ENCODE data around the gene SLCO2B1.

Gene SLCO2B1

GRCh38 chr11:75196426-75196825 is 45.5 kb downstream of the SLCO2B1 start:
- DNase-seq (ENCODE audit: low read depth in 2 of 2): peak in 1 of 2 donors; percentile 38
- no peak overlapping the region for H3K4me3 ChIP-seq (replicated peaks in 1 of 2; ENCODE audit: low read depth in 2 of 2, low read length in 2 of 2)
- TF ChIP-seq CTCF (IDR thresholded peaks at IDR 0.05; ENCODE audit: low read depth, low read length): no peak

DNA sequence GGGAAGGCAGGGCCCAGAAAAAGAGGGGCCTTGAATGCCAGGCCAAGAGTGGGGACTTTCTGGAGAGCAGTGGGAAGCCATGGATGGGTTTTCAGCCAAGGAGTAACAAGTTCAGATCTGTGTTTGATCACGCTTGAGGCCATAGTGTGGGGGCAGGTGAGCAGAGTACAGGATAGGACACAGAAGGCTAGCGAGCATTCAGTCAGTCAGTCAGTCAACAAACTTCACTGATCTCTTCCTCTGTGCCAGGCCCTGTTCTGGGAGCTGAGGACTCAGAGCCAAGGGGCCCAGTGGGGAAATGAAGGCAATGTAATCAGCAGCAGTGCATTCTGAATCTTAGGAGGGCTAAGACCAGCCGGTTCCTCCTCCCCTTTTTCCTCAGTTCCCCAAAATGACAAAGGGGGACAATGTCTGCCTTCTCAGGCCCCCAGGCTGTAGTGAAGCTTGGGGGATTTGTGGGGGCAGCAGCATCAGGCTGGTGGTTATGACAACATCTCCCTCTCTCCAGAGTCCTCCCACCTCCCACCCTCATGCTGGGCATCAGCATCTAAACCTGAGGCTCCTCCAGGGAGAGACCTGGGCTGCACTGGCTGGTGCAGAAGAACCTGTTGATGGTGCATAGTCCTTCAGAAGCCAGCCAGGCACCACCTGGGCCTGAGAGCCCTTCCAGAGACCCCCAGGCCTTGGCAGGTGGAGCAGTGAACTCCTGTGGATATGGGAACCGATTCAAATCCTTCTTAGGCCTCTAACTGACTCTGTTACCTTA is 46.8 kb downstream of the SLCO2B1 start:
- no peak for DNase-seq (ENCODE audit: low read depth in 2 of 2)
- H3K4me3 ChIP-seq (replicated peaks in 1 of 2; ENCODE audit: low read depth in 2 of 2, low read length in 2 of 2): no peak overlapping the region
- no peak for TF ChIP-seq CTCF (IDR thresholded peaks at IDR 0.05; ENCODE audit: low read depth, low read length)

DNA sequence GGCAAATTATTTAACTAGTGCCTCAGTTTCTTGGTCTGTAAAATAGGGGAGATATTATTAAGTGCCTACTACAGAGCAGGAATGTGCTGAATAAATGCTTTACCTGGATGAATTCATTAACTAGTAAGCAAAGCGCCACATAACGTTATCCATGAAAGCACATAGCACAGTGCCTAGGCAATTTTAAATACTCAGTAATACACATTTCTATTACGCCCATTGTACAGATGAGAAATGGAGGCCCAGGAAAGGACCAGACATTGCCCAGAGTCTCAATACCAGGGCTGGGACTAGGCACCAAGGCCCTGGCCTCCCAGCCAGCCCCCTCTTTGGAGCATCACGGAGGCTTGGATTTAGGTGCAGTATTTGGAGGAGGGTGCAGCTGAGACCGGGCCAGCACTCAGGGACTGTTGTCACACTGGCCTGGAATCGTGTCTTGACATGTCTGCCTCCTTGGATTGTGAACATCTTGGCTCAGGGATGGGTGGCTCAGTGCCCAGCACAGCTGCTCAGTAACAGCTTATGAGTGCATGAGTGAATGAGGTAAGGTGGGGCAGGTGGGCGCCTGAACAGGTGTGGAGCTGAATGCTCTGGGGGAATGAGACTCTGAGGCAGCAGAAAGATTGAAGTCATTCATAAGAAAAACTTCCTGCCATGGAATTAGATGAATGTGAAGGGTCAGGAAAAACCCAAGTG is 47.5 kb downstream of the SLCO2B1 start:
- DNase-seq (ENCODE audit: low read depth in 2 of 2): no peak
- no peak overlapping the region for H3K4me3 ChIP-seq (replicated peaks in 1 of 2; ENCODE audit: low read depth in 2 of 2, low read length in 2 of 2)
- TF ChIP-seq CTCF (IDR thresholded peaks at IDR 0.05; ENCODE audit: low read depth, low read length): no peak

DNA sequence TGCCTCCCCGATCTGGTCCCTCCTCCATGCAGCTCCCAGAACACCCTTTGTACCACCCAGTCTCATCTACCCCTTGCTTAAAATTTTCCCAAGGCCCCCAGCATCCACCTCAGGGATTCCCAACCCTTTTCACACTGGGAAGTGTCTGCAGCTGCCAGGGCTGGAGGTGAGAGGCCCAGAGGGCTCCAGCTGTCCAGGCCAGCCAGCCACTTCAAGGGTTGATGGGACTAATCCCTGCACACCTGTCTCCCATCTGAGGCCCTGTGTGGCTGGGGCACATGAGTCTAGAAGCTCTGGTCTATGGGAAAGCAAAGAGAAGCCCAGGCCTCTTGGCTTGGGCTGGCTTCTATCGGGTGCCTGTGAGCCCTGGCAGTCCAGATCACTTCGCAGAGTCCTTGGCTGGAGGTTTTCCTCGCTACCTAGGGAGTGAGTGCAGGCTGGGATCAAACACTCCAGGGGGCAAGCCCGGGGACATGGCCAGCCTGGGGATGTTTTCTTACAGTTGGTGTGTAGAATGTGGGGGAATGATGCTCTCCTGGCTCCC is 48.6 kb downstream of the SLCO2B1 start:
- TF ChIP-seq CTCF (IDR thresholded peaks at IDR 0.05; ENCODE audit: low read depth, low read length): no peak
- DNase-seq (ENCODE audit: low read depth in 2 of 2): no peak
- H3K4me3 ChIP-seq (replicated peaks in 1 of 2; ENCODE audit: low read depth in 2 of 2, low read length in 2 of 2): no peak overlapping the region

- peak in 1 of 2 donors; percentile 43 for DNase-seq (ENCODE audit: low read depth in 2 of 2)
- H3K4me3 ChIP-seq (replicated peaks in 1 of 2; ENCODE audit: low read depth in 2 of 2, low read length in 2 of 2): no peak overlapping the region
- TF ChIP-seq CTCF (IDR thresholded peaks at IDR 0.05; ENCODE audit: low read depth, low read length): no peak
Observed at GRCh38 chr11:75200051-75200450, 49.1 kb downstream of the SLCO2B1 start.

DNA sequence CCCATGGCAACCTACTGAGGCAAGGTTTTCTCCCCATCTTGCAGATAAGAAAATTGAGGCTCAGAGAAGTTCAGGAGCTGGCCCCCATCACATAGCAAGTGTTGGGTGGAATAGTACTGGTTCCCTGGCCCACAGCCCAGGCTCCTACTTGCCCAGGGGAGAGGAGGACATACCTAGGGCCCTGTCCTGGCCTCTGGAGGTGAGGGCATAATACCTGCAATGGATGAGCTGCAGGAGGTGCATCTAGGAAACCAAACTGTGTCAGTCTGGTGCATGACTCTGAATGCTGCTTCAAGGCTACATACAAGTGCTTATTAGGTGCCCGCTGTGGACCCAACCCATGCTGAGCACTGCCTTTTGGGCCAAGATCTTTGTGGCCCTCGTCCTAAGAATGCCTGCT is 49.6 kb downstream of the SLCO2B1 start:
- no peak overlapping the region for H3K4me3 ChIP-seq (replicated peaks in 1 of 2; ENCODE audit: low read depth in 2 of 2, low read length in 2 of 2)
- TF ChIP-seq CTCF (IDR thresholded peaks at IDR 0.05; ENCODE audit: low read depth, low read length): no peak
- no peak for DNase-seq (ENCODE audit: low read depth in 2 of 2)

Measured in cardiac fibroblast (primary cell).